GM18861 (cell line): ENCODE data around the gene AARS2.

ENCODE experiments used
- ATAC-seq: cut with Tn5 transposase; IDR thresholded peaks from one replicate; pipeline ENCODE4 v1.9.1; 2021; ENCODE audit not compliant: unreplicated experiment

AARS2 gene

GRCh38 chr6:44250718-44251123, 62.4 kb downstream of the AARS2 start:
- ATAC-seq: no peak

DNA sequence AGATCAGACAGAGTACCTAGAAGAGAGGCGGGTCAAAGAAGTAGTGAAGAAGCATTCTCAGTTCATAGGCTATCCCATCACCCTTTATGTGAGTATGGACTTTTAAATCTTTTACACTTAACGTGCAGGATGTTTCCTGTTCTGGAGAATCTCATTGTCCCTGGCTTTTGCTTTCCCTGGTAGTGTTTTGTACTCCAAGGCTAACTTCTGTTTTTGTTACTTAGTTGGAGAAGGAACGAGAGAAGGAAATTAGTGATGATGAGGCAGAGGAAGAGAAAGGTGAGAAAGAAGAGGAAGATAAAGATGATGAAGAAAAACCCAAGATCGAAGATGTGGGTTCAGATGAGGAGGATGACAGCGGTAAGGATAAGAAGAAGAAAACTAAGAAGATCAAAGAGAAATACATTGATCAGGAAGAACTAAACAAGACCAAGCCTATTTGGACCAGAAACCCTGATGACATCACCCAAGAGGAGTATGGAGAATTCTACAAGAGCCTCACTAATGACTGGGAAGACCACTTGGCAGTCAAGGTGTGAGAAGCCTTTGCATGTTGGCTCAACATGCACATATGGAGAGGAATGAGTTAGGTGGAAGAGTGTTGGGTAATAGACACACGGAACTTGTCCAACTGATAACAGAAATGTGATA, 63.0 kb downstream of the AARS2 start:
- no peak for ATAC-seq
